Measurements from ENCODE around the gene THNSL1.

THNSL1 gene

DNA sequence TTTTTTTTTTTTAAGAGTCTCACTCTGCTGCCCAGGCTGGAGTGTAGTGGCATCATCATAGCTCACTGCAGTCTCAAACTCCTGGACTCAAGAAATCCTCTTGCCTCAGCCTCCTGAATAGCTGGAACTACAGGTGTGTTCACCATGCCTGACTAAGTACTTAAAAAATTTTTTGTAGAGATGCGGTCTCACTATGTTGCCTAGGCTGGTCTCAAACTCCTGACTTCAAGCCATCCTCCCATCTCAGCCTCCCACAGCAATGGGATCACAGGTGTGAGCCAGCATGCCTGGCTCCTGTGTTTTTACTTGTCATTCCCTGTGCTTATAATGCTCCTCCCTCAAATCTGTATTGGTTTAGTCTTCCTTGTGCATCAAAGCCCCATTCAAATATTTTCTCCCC is 46.7 kb downstream of the THNSL1 start:
- H3K27ac ChIP-seq (ENCODE audit: extremely low read depth, low read depth, low read length) = no peak overlapping the region
- TF ChIP-seq, protein P1, sequence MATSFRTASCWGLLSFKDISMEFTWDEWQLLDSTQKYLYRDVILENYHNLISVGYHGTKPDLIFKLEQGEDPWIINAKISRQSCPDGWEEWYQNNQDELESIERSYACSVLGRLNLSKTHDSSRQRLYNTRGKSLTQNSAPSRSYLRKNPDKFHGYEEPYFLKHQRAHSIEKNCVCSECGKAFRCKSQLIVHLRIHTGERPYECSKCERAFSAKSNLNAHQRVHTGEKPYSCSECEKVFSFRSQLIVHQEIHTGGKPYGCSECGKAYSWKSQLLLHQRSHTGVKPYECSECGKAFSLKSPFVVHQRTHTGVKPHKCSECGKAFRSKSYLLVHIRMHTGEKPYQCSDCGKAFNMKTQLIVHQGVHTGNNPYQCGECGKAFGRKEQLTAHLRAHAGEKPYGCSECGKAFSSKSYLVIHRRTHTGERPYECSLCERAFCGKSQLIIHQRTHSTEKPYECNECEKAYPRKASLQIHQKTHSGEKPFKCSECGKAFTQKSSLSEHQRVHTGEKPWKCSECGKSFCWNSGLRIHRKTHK (tag by site-specific recombination; IDR thresholded peaks at IDR 0.05) = no peak
- TF ChIP-seq ZNF248 (tag by site-specific recombination; IDR thresholded peaks at IDR 0.05) = no peak
- H3K9me3 ChIP-seq (ENCODE audit: control insufficient read depth, insufficient read depth, low read depth, low read length) = no peaks in the 10 kb centered on the region
- H3K4me3 ChIP-seq (ENCODE audit: low read depth, low read length) = no peak overlapping the region
- POLR2A ChIA-PET = no interaction called here
- CTCF ChIA-PET = no interaction called here
- no peaks in the 10 kb centered on the region for H3K36me3 ChIP-seq (ENCODE audit: control insufficient read depth in 2 of 2, insufficient read depth in 1 of 2, low read length in 2 of 2)
- peaks cover 6% of the 10 kb centered on the region; the same call in 1 of the 2 replicates for H3K4me1 ChIP-seq (ENCODE audit: control insufficient read depth, insufficient read depth, low read length)

DNA sequence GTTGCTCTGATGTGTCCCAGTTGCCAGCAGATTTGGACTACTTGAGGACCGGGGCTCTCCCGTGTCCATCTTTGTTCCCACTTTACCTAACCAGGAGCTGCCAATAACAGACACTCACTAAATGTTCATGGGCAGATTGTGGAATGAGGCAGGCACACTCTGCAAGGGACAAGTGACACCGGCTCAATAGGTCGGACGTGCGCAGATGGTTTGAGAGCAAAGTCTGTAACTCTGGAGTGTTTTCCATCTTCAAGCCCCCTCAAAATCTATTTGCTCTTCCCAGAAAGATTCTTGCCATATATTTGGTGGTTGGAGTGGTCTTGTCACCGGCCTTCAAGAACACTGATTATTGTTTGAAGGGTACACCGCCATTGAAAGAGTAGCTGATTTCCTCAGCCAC is 47.2 kb downstream of the THNSL1 start:
- Histone ChIP-seq H3K4me1 (ENCODE audit: control insufficient read depth, insufficient read depth, low read length) (peaks cover 6% of the 10 kb centered on the region; the same call in 1 of the 2 replicates), H3K9me3 (ENCODE audit: control insufficient read depth, insufficient read depth, low read depth, low read length) (no peaks in the 10 kb centered on the region), H3K36me3 (ENCODE audit: control insufficient read depth in 2 of 2, insufficient read depth in 1 of 2, low read length in 2 of 2) (no peaks in the 10 kb centered on the region), H3K27ac (ENCODE audit: extremely low read depth, low read depth, low read length) (no peak overlapping the region), H3K4me3 (ENCODE audit: low read depth, low read length) (no peak overlapping the region)
- TF ChIP-seq ZNF112 (tag by site-specific recombination; IDR thresholded peaks at IDR 0.05) = no peak
- no peak for TF ChIP-seq ZNF626 (tag by site-specific recombination; IDR thresholded peaks at IDR 0.05)
- no peak for TF ChIP-seq ZNF146 (tag by site-specific recombination; IDR thresholded peaks at IDR 0.05)
- TF ChIP-seq GLIS2 (tag by site-specific recombination; IDR thresholded peaks at IDR 0.05) = no peak
- no peak for TF ChIP-seq ZNF792 (tag by site-specific recombination; IDR thresholded peaks at IDR 0.05)
- TF ChIP-seq ZNF514 (tag by site-specific recombination; IDR thresholded peaks at IDR 0.05) = no peak
- no peak for TF ChIP-seq ZNF335 (tag by site-specific recombination; conservative IDR thresholded peaks at IDR 0.05)
- TF ChIP-seq, protein P2, sequence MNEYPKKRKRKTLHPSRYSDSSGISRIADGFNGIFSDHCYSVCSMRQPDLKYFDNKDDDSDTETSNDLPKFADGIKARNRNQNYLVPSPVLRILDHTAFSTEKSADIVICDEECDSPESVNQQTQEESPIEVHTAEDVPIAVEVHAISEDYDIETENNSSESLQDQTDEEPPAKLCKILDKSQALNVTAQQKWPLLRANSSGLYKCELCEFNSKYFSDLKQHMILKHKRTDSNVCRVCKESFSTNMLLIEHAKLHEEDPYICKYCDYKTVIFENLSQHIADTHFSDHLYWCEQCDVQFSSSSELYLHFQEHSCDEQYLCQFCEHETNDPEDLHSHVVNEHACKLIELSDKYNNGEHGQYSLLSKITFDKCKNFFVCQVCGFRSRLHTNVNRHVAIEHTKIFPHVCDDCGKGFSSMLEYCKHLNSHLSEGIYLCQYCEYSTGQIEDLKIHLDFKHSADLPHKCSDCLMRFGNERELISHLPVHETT (tag by site-specific recombination; IDR thresholded peaks at IDR 0.05) = no peak
- TF ChIP-seq, protein P3, sequence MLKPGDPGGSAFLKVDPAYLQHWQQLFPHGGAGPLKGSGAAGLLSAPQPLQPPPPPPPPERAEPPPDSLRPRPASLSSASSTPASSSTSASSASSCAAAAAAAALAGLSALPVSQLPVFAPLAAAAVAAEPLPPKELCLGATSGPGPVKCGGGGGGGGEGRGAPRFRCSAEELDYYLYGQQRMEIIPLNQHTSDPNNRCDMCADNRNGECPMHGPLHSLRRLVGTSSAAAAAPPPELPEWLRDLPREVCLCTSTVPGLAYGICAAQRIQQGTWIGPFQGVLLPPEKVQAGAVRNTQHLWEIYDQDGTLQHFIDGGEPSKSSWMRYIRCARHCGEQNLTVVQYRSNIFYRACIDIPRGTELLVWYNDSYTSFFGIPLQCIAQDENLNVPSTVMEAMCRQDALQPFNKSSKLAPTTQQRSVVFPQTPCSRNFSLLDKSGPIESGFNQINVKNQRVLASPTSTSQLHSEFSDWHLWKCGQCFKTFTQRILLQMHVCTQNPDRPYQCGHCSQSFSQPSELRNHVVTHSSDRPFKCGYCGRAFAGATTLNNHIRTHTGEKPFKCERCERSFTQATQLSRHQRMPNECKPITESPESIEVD (tag by site-specific recombination; IDR thresholded peaks at IDR 0.05) = no peak
- no peak for TF ChIP-seq ZNF670 (tag by site-specific recombination; IDR thresholded peaks at IDR 0.05; ENCODE audit: low read depth)
- TF ChIP-seq EGR2 (tag by site-specific recombination; IDR thresholded peaks at IDR 0.05; ENCODE audit: low read depth) = no peak
- TF ChIP-seq, protein P4, sequence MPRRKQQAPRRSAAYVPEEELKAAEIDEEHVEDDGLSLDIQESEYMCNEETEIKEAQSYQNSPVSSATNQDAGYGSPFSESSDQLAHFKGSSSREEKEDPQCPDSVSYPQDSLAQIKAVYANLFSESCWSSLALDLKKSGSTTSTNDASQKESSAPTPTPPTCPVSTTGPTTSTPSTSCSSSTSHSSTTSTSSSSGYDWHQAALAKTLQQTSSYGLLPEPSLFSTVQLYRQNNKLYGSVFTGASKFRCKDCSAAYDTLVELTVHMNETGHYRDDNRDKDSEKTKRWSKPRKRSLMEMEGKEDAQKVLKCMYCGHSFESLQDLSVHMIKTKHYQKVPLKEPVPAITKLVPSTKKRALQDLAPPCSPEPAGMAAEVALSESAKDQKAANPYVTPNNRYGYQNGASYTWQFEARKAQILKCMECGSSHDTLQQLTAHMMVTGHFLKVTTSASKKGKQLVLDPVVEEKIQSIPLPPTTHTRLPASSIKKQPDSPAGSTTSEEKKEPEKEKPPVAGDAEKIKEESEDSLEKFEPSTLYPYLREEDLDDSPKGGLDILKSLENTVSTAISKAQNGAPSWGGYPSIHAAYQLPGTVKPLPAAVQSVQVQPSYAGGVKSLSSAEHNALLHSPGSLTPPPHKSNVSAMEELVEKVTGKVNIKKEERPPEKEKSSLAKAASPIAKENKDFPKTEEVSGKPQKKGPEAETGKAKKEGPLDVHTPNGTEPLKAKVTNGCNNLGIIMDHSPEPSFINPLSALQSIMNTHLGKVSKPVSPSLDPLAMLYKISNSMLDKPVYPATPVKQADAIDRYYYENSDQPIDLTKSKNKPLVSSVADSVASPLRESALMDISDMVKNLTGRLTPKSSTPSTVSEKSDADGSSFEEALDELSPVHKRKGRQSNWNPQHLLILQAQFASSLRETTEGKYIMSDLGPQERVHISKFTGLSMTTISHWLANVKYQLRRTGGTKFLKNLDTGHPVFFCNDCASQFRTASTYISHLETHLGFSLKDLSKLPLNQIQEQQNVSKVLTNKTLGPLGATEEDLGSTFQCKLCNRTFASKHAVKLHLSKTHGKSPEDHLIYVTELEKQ (tag by site-specific recombination; IDR thresholded peaks at IDR 0.05; ENCODE audit: borderline replicate concordance) = no peak
- TF ChIP-seq MZF1 (tag by site-specific recombination; IDR thresholded peaks at IDR 0.05; ENCODE audit: borderline replicate concordance) = no peak
- no peak for TF ChIP-seq ZNF549 (tag by site-specific recombination; IDR thresholded peaks at IDR 0.05)
- ChIA-PET POLR2A (no interaction called here), CTCF (no interaction called here)
